Gastroesophageal sphincter (tissue), 4 donors: ENCODE results near the gene NFIX. TPM values are rescaled to one million over a fixed set of nuclear protein-coding genes. Genes with fewer than 3 reads are reported as not detected.
A peak's percentile ranks its signal among the peaks of the same experiment; 100 is the strongest.

Experiments
- ATAC-seq: fragments of 150-250 bp; one replicate; pipeline ENCODE4 v1.9.1; 2016; ENCODE audit warnings: mild to moderate bottlenecking, moderate library complexity
- H3K27ac ChIP-seq, 4 donors: fragments of 200-600 bp; sonication (generic) in 3 of 4; 1 replicate in 3 of 4; 2 replicates in 1 of 4; pipeline ENCODE4 v1.5.1; 2016 to 2019
- H3K27me3 ChIP-seq: fragments of 200-600 bp; sonication (generic); one replicate; pipeline ENCODE4 v1.5.1; 2019
- H3K36me3 ChIP-seq, 2 donors: fragments of 200-600 bp; sonication (generic); one replicate each; pipeline ENCODE4 v1.5.1; 2019; ENCODE audit warnings: control low read depth in 1 of 2
- H3K4me1 ChIP-seq, 3 donors: fragments of 200-600 bp; sonication (generic); 1 replicate in 2 of 3; 2 replicates in 1 of 3; pipeline ENCODE4 v1.5.1; 2016 to 2019; ENCODE audit warnings: control low read depth in 2 of 3
- H3K4me3 ChIP-seq, 2 donors: fragments of 200-600 bp; sonication (generic); one replicate each; pipeline ENCODE4 v1.5.1; 2019; ENCODE audit warnings: mild to moderate bottlenecking in 1 of 2, moderate library complexity in 1 of 2
- H3K9me3 ChIP-seq, 3 donors: fragments of 200-600 bp; sonication (generic); one replicate each; pipeline ENCODE4 v1.5.1; 2017 to 2019; ENCODE audit warnings: control low read depth in 2 of 3
- CTCF ChIP-seq, 4 experiments: fragments of 200-600 bp in 2 of 4; fragments of 450-650 bp in 2 of 4; sonication (generic) in 1 of 4; IDR thresholded peaks; one replicate each; pipeline ENCODE4 v1.5.1; 2017 to 2019; ENCODE audit warnings: antibody characterized with exemption in 4 of 4, mild to moderate bottlenecking in 2 of 4, moderate library complexity in 2 of 4
- EP300 ChIP-seq: sonication (generic); formaldehyde crosslinking; IDR thresholded peaks from one replicate; pipeline ENCODE4 v1.6.1; 2017; ENCODE audit warnings: antibody characterized with exemption, mild to moderate bottlenecking
- POLR2A ChIP-seq, 2 donors: fragments of 450-650 bp; IDR thresholded peaks; one replicate each; pipeline ENCODE4 v1.6.1; 2017; ENCODE audit warnings: antibody characterized with exemption in 2 of 2, mild to moderate bottlenecking in 2 of 2, moderate library complexity in 1 of 2
- POLR2AphosphoS5 ChIP-seq: sonication (generic); formaldehyde crosslinking; IDR thresholded peaks from one replicate; pipeline ENCODE4 v1.6.1; 2017; ENCODE audit warnings: antibody characterized with exemption
- WGBS, 2 donors: methylation state at CpG; one replicate each; pipeline ENCODE4 v1.1.5; 2018; ENCODE audit warnings: low coverage in 1 of 2; 5-methylcytosine and 5-hydroxymethylcytosine counted together
- total RNA-seq, 4 donors: library from RNA; depleted of rRNA; stranded (reverse); fragments of >200 nt; gene quantifications; one replicate each; pipeline ENCODE4 v1.1.0, GENCODE V29; 2016

NFIX gene
- total RNA-seq, 4 donors from 2014 or later: 44.7 to 145 (median 72.4) TPM

GRCh38 chr19:12979974-12980373 lies 15.3 kb upstream of the NFIX start:
- Histone ChIP-seq H3K4me1 (peaks cover 0 to 28% (median 0%) of the 10 kb centered on the region in 3 donors), H3K27me3 (no peaks in the 10 kb centered on the region), H3K4me3 (no peak overlapping the region), H3K27ac (no peak overlapping the region), H3K36me3 (no peaks in the 10 kb centered on the region), H3K9me3 (no peaks in the 10 kb centered on the region)
- TF ChIP-seq POLR2AphosphoS5: no peak
- TF ChIP-seq EP300: no peak
- no peak for TF ChIP-seq CTCF (IDR thresholded peaks at IDR 0.05)
- TF ChIP-seq POLR2A (IDR thresholded peaks at IDR 0.05): no peak
- ATAC-seq: no peak
- WGBS, 2 donors: 80 to 88% methylated on average over 1 to 3 of the region's 3 CpGs

GRCh38 chr19:12982648-12983047 lies 12.6 kb upstream of the NFIX start:
- H3K4me1 ChIP-seq: peaks cover 0 to 33% (median 0%) of the 10 kb centered on the region in 3 donors
- no peaks in the 10 kb centered on the region for H3K9me3 ChIP-seq
- no peak for ATAC-seq
- TF ChIP-seq POLR2A (IDR thresholded peaks at IDR 0.05): no peak
- no peak for TF ChIP-seq CTCF (IDR thresholded peaks at IDR 0.05)
- TF ChIP-seq POLR2AphosphoS5: no peak
- no peak for TF ChIP-seq EP300
- no peak overlapping the region for H3K27ac ChIP-seq
- no peaks in the 10 kb centered on the region for H3K36me3 ChIP-seq
- no peak overlapping the region for H3K4me3 ChIP-seq
- WGBS, 2 donors: 90 to 94% methylated on average over 2 to 6 of the region's 6 CpGs
- H3K27me3 ChIP-seq: no peaks in the 10 kb centered on the region

- H3K27ac ChIP-seq: peak overlapping the region in 1 of 4 donors; percentile 40
- H3K4me3 ChIP-seq: peak overlapping the region in 1 of 2 donors; percentile 40
- no peaks in the 10 kb centered on the region for H3K27me3 ChIP-seq
- no peaks in the 10 kb centered on the region for H3K36me3 ChIP-seq
- TF ChIP-seq CTCF (IDR thresholded peaks at IDR 0.05) (no peak), POLR2A (IDR thresholded peaks at IDR 0.05) (no peak), POLR2AphosphoS5 (no peak), EP300 (no peak)
- no peak for ATAC-seq
- H3K9me3 ChIP-seq: no peaks in the 10 kb centered on the region
- WGBS, 2 donors: 51 to 83% methylated on average over 1 to 10 of the region's 10 CpGs
- H3K4me1 ChIP-seq: peaks cover 0 to 29% (median 0%) of the 10 kb centered on the region in 3 donors
These were observed 12.2 kb upstream of the NFIX start for GRCh38 chr19:12983091-12983490.

- TF ChIP-seq POLR2A (IDR thresholded peaks at IDR 0.05) (no peak), POLR2AphosphoS5 (peak; percentile 52), CTCF (IDR thresholded peaks at IDR 0.05) (peak in 3 of 4 experiments; percentile 97 to 99 (median 99)), EP300 (no peak)
- Histone ChIP-seq H3K27me3 (no peaks in the 10 kb centered on the region), H3K27ac (peak overlapping the region in 1 of 4 donors; percentile 40), H3K4me1 (peaks cover 0 to 28% (median 0%) of the 10 kb centered on the region in 3 donors), H3K4me3 (peak overlapping the region in 1 of 2 donors; percentile 40), H3K36me3 (no peaks in the 10 kb centered on the region), H3K9me3 (no peaks in the 10 kb centered on the region)
- peak; percentile 88 for ATAC-seq
- 43% methylated on average over 9 of the region's 51 CpGs; no CpG with 5 or more reads in 1 of the 2 donors for WGBS, 2 donors
These were observed 11.6 kb upstream of the NFIX start for GRCh38 chr19:12983542-12984142.

GRCh38 chr19:12984143-12984627 lies 11.1 kb upstream of the NFIX start:
- 74 to 83% methylated on average over 1 to 3 of the region's 3 CpGs for WGBS, 2 donors
- H3K9me3 ChIP-seq: no peaks in the 10 kb centered on the region
- peaks cover 0 to 28% (median 0%) of the 10 kb centered on the region in 3 donors for H3K4me1 ChIP-seq
- TF ChIP-seq POLR2A (IDR thresholded peaks at IDR 0.05) (no peak), CTCF (IDR thresholded peaks at IDR 0.05) (no peak), EP300 (no peak), POLR2AphosphoS5 (no peak)
- no peaks in the 10 kb centered on the region for H3K36me3 ChIP-seq
- ATAC-seq: no peak
- H3K27ac ChIP-seq: no peak overlapping the region
- H3K4me3 ChIP-seq: no peak overlapping the region
- H3K27me3 ChIP-seq: no peaks in the 10 kb centered on the region
